Left ventricle myocardium inferior (tissue), 1 donor: Measurements from ENCODE around the gene BMP7. TPM values are rescaled to one million over a fixed set of nuclear protein-coding genes. Genes with fewer than 3 reads are reported as not detected.

Experiments
- DNase-seq: peaks from one replicate; pipeline ENCODE4 v3.0.0-alpha.2; 2020
- H3K27ac ChIP-seq: fragments of 200-600 bp; replicated peaks from 2 replicates; pipeline ENCODE4 v1.8.0; 2021
- H3K27me3 ChIP-seq: fragments of 200-600 bp; 2 replicates; pipeline ENCODE4 v1.8.0; 2021; ENCODE audit warnings: low read depth
- H3K36me3 ChIP-seq: fragments of 200-600 bp; 2 replicates; pipeline ENCODE4 v1.8.0; 2021
- H3K4me1 ChIP-seq: fragments of 200-600 bp; 2 replicates; pipeline ENCODE4 v1.8.0; 2021
- H3K4me3 ChIP-seq: fragments of 200-600 bp; 2 replicates; pipeline ENCODE4 v1.8.0; 2021; ENCODE audit warnings: mild to moderate bottlenecking, moderate library complexity
- H3K9me3 ChIP-seq: fragments of 200-600 bp; replicated peaks from 2 replicates; pipeline ENCODE4 v1.8.0; 2021
- intact Hi-C: fragments of 100-400 bp; cut with micrococcal nuclease; formaldehyde crosslinking; loops from one replicate; pipeline ENCODE4 v1.11.0; 2022
- total RNA-seq: library from RNA; stranded (reverse); fragmentation: NEBNext Ultra II Directional; extraction: Animal tissue kit (Norgen Biotek cat#: 25700); gene quantifications from one replicate; pipeline ENCODE4 v1.2.1, GENCODE V29; 2021
- TF ChIP-seq, protein P1 (sequence below): fragments of 200-600 bp; IDR thresholded peaks from 2 replicates; pipeline ENCODE4 v1.8.0; 2021; ENCODE audit warnings: antibody characterized with exemption, mild to moderate bottlenecking, borderline replicate concordance
- donor health status: DM: no; HTN: yes; CAD: no; lungs with severe emphysema.

Gene BMP7
- total RNA-seq, 1 donor from 2014 or later: 19.9 TPM

DNA sequence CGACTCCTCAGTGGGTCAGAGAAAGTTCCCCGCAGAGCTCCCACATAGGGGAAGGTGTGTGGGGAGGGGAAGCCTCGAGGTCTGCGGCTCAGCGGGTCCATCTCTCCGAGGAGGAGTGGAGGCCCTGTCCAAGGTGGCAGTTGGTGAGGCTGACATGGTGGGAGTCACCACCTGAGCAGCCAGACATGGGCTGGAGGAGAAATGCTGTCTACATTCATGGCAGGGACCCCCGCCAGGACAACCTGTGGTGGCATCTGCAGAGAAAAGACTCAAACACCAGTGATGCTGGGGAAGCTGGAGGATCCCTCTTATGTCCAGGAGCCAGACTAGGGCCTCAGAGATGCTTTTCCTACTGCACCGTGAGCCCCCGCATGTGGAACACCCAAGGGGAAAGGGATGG lies 49.8 kb downstream of the BMP7 start:
- TF ChIP-seq, protein P1, sequence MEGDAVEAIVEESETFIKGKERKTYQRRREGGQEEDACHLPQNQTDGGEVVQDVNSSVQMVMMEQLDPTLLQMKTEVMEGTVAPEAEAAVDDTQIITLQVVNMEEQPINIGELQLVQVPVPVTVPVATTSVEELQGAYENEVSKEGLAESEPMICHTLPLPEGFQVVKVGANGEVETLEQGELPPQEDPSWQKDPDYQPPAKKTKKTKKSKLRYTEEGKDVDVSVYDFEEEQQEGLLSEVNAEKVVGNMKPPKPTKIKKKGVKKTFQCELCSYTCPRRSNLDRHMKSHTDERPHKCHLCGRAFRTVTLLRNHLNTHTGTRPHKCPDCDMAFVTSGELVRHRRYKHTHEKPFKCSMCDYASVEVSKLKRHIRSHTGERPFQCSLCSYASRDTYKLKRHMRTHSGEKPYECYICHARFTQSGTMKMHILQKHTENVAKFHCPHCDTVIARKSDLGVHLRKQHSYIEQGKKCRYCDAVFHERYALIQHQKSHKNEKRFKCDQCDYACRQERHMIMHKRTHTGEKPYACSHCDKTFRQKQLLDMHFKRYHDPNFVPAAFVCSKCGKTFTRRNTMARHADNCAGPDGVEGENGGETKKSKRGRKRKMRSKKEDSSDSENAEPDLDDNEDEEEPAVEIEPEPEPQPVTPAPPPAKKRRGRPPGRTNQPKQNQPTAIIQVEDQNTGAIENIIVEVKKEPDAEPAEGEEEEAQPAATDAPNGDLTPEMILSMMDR: no peak
- Histone ChIP-seq H3K4me1 (peaks cover 12% of the 10 kb centered on the region), H3K9me3 (no peaks in the 10 kb centered on the region), H3K27me3 (peaks cover 7% of the 10 kb centered on the region), H3K4me3 (no peak overlapping the region), H3K27ac (no peak overlapping the region), H3K36me3 (no peaks in the 10 kb centered on the region)
- intact Hi-C loops: no loop called here
- no peak for DNase-seq

DNA sequence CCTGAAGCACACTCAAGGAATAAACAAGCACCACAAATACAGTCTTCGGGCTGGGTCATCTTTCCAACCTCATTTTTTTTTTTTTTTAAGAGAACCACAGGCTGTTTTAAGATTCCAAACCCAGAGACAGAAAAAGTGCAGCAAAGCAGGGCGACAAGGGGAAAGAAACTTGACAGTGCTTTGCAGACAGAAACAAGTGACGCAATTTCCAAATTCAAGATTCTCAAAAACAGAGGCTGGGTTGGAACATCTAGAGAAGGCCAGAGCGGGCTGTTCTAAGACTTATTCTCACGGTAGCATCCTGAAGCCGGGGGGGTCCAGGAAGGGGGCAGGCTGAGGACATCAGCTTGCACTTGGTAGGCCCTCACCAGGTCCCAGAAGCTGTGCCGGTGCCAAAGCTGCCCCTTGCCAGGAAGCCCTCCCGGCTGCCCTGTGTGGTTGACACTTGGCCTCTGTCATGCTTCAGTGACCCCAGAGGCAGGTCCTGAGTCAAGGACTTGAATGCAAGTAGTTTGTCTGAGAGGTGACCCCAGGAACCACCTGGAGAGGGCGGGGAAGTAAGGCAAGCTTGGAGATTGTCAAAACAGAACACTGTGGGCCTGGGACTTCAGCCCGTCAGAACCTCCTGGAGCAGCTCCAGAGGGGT lies 50.5 kb downstream of the BMP7 start:
- intact Hi-C loops: no loop called here
- H3K4me3 ChIP-seq: no peak overlapping the region
- peaks cover 12% of the 10 kb centered on the region for H3K4me1 ChIP-seq
- DNase-seq: no peak
- TF ChIP-seq, protein P1: no peak
- no peaks in the 10 kb centered on the region for H3K36me3 ChIP-seq
- H3K27ac ChIP-seq: no peak overlapping the region
- H3K27me3 ChIP-seq: peaks cover 2% of the 10 kb centered on the region
- H3K9me3 ChIP-seq: no peaks in the 10 kb centered on the region

DNA sequence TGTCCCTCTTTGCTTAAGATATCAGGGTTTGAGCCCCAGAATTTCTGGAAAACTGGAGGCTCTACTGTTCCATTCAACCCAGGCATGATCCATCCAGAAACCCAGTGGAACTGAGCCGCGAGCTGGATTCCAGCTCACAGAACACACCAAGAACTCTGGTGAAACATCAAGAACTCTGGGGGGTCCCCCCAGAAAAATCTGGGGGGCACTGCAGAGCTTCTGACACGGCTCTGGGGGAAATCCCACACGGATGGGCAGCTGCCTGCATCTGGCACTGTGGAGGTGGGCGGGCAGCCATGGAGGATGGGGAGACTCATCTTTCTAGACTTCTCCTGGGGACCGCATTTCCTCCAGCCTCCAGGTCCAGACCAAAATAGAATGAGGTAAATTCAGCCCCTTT lies 51.0 kb downstream of the BMP7 start:
- intact Hi-C loops: no loop called here
- DNase-seq: no peak
- no peak overlapping the region for H3K4me3 ChIP-seq
- TF ChIP-seq, protein P1: no peak
- H3K36me3 ChIP-seq: no peaks in the 10 kb centered on the region
- peaks cover 12% of the 10 kb centered on the region for H3K4me1 ChIP-seq
- H3K27me3 ChIP-seq: no peaks in the 10 kb centered on the region
- H3K27ac ChIP-seq: no peak overlapping the region
- no peaks in the 10 kb centered on the region for H3K9me3 ChIP-seq

DNA sequence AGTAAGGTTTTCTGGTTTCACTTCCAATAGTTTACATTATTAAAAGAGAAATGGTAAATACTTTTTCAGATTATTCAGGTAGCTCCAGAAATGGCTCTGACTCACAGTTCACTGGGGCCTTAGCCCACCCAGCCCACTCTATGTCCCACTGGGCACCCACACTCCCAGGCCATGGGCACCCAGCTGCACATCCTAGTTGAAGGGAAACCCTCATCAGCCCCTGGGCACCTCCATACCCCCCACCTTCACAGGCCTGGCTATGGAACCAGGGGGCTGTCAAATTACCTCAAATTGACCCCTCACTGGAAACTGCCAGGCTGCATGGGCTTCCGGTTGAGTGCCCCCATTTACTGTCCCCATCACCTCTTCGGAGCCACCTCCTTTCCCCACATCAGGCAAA lies 51.5 kb downstream of the BMP7 start:
- H3K36me3 ChIP-seq: no peaks in the 10 kb centered on the region
- H3K4me3 ChIP-seq: no peak overlapping the region
- no peaks in the 10 kb centered on the region for H3K27me3 ChIP-seq
- peaks cover 12% of the 10 kb centered on the region for H3K4me1 ChIP-seq
- TF ChIP-seq, protein P1: no peak
- H3K9me3 ChIP-seq: no peaks in the 10 kb centered on the region
- DNase-seq: no peak
- intact Hi-C loops: no loop called here
- no peak overlapping the region for H3K27ac ChIP-seq

DNA sequence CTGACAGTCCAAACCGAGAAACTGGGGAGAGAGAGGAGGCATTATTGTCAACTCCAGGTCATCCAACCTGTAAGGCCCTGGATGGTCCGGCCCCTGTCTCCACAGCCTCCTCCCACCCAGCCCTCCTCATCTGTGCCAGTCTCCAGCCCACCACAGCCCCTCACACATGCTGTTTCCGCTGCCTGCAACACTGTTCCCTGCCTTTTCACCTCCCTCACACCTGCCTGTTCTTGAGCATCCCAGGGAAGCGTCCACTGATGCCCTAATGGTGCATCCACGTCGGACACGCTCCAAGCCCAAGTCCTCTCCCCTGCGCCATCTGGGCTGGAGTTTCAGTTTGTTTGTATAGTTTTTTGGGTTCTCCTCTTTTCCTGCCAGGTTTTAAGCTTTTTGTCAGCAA lies 52.0 kb downstream of the BMP7 start:
- no peak overlapping the region for H3K4me3 ChIP-seq
- intact Hi-C loops: no loop called here
- TF ChIP-seq, protein P1: no peak
- no peaks in the 10 kb centered on the region for H3K36me3 ChIP-seq
- no peaks in the 10 kb centered on the region for H3K9me3 ChIP-seq
- no peak overlapping the region for H3K27ac ChIP-seq
- no peaks in the 10 kb centered on the region for H3K27me3 ChIP-seq
- H3K4me1 ChIP-seq: peaks cover 12% of the 10 kb centered on the region
- DNase-seq: no peak
